T1000 (cell line): ENCODE data around the gene TSHZ2.

ENCODE experiments used
- DNase-seq: peaks from one replicate; lab custom pipeline; 2025; ENCODE audit warnings: mixed read lengths; lab: John Stamatoyannopoulos, UW

The TSHZ2 gene

DNA sequence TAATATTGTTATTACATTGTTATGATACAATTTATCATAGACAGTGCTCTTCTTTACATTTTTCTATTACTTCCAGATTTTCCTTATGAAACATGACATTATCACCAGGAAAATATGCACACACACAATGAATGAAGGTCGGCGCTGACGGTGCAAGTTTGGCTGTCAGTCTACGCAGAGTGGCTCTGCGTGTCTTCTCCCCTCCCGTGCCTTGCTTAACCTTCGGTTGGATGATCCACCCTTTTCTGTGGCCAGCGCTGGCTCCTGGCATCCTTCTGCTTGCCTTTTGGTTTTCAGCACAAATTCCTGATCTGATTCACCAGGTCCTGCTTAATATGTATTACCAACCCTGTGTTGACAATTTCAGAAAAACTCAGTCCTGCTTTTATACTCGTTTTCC, 157.4 kb downstream of the TSHZ2 start:
- DNase-seq: no peak

DNA sequence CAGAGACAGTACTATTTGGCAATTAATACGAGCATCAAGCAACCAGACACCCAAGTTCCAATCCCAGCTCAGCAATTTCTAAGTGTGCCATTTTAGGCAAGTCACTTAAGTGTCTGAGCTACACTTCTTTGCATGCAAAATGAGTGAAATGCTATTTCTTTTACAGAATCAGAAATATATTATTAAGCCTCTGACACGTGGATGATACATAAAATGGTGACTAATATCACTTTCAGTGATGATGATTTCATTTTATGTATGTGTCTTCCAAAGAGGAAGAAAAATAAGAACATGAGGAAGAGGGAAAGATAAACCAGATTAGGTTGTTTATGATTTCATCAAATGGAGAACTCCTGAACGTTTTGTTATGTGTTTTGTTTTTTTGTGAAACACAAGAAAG, 158.6 kb downstream of the TSHZ2 start:
- DNase-seq: no peak

DNA sequence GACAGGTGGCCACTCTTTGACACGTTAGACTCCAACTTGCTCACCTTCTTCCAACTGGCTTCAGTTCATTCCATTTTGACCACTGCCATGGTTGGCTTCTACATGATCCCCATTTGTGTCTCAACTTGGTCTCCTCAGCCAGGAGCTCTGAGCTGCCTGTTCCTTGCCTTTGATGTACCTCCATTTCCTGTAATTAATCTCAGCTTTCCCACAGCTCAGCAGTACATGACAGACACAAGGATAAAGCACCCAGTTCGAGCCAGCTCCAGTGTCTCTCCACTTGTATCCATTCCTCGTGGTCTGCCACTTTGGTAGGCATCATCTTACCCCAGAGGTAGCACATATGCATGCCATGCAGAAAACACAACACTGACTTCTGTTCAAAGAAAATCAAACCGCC, 161.0 kb downstream of the TSHZ2 start:
- no peak for DNase-seq

DNA sequence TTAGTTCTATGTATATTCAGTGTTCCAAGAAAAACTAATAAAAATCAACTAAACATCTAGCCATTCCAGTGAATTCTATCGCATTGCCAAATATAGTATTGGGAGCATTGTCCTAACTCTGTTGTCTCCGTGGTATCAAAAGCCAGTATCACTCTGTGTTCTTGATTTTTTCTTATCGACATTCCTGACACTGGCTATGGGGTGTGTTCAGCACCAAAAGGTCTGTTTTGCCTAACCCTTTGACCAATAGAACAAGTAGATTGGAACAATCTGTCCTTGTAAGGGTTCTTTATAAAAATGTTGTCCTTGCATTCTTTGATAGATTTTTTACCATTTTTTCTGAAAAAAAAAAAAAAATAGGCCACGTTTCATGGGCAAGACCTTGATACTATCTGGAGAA, 161.5 kb downstream of the TSHZ2 start:
- DNase-seq: no peak

DNA sequence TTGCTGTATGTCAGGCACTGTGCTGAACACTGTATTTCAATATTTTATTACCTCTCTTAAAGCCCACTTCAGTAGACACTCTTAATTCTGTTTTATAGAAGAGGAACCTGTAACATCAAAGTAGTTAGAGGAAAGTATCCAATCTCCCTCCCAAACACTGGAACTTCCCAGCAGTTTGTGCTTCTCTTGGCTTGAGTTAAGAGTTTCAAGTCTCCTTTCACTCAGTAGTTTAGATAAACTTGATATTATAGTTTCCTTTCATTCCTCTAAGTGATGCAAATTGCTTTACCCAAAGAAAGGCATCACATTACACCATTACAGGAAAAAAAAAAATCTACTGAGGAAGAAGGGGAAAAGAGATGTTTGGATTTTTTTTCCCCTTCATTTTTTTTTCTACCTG, 164.3 kb downstream of the TSHZ2 start:
- DNase-seq: no peak

DNA sequence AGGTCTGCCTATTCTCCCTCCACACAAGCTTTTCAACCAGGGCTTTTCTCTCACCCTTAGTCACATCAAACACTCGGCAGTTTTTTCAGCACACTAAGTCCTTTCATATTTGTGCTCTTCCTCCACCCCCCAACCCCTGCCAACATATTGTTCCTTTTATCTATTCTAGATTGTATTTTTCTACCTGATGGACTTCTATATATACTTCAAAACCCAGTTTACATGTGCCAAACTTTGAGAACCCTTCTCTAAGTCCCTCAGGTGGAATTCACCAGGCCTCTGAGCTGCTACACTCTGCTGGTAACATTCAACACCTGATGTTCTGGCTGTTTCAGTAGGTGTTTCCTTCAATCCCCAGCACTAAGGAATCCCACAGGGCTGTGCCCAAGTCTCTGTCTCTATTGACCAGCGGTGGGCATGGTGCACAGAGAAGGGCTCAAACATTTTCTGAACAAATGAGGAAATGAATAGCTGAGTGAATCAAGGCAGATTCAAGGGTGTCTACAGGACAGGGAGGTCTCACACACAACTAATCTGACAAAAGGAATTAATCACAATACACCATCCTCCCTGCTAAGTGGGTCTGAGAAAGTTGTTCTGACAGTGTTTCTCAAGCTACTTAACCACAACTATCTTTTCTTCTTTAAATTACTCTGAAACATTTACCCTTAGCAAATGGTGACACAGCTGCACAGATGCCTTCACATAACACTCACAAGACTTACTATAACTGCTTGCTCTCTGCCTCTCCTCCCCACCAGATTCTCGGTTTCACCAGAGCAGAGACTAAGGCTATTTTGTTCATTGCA, 166.5 kb downstream of the TSHZ2 start:
- no peak for DNase-seq

DNA sequence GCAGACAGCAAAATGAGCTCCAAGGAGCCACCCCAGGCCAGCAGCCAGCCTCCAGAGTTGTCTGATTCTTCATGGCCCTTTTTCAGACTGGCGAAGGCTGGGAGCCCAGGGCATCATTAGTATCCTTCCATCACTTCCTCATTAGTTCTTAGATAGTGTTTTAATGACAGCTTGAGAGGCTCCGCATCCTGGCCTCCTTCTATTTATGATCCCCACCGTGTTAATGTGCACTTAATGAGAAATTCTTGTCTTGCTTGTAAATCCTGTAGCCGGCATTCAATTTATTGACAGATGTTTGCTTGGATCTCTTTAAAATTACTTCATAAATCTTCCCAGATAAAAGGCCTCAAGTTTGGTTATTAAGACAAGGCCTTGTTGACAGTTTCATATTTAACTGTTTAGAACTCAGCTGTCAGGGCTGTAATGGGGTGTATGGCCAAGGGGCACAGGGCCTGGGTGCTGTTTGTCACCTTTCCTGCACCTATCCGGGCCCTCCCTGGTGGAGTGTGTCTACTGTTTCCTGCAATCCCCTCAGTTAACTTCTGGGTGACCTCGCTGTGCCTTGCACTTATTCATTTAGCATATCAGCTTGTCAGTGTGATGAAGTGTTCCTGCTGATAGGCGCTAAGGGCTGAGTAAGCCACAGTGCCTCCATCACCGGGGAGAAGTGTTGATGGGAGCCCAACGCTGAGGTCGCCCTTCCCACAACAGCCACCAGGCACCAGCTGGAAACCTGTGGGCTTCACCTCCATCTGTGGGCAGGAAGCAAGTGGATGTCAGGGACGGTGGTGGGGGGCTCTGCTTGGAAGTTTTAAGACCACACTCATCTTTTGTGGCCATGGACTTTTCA, 169.3 kb downstream of the TSHZ2 start:
- no peak for DNase-seq

DNA sequence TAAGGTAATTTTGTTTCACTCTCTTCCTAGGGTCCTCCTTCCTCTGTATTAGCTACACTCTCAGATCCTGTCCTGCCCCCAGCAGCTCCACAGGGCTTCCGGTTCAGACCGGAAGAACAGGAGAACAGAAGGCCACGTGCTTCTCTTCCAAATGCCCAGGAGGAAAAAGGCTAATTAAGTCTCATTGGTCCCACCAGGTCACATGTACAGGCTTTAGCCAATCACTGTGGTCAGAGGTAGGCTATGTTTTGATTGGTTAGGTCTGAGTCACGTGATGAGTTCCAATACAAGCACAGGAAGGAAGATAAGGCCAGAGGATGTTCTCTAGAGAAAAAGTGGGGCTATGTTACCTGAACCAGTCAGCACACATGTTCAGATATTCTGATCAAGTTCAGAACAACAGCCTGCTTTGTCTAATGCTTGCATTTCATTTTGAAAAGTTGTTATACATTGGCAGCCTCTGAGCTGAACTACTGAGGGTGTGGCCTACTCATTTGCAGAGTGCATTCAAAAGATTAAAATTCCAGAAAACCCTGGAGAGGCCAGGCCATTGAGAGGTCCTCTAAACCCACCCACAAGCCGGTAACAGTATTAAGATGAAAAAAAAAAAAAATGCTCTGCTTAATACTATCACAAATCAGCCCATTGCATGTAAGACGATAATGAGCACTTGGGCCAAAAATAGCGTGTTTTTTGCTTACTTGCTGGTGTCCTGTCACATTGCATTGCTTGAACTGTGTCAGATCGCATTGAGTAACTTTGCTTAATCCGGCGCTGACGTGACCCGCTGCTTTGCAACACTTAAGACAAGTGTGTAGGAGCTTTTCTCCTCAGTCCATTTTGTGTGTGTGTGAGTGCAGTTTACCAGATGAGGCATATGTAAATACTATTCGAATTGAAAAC, 170.3 kb downstream of the TSHZ2 start:
- no peak for DNase-seq

DNA sequence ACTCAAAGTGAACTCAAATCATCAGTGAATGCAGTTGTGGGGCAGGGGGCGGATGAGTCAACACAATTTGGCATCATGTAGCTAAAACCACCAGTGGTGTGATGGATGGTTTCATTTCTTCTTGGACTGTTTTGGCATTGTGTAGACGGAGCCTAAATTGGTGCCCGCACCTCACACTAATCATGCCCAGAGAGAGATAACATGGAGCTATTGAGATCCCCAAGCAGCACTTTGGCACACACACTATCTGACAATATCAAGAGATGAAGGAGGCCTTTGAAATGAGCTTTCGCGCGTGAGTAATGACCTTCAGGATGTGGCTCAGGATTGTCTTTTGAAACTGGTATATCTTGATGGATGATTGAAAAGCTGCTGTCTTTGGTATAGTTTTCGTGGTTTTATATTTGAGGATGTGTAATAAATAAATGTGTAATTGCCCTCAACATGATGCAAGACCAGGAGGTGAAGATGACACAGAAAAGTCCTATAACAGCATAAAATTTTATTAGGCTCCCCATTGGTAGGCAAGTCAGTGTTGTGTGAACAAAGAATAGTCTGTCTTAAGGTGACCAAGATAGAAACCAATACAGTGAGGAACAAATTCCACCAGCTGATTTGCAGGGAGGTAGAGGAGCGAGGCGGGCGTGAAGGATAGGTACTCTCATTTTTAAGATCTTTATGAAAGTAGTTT, 174.2 kb downstream of the TSHZ2 start:
- no peak for DNase-seq

DNA sequence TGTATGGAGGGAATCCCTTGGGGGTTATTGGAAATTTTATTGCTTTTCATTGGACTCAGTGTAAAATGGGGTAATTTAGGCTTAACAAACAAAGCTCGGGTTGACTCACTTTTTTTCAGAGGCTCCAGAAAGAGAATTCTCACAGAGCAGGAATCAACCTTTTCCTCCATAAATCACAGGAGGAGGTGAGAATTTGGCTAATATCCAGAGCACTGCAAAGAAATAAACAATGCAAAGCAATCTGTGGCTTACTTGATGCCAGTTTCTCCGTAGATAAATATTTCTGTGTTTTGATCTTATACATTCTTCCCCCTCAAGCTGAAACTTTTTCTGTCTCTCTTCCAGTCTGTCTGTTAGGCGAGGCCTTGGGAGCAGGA, 176.6 kb downstream of the TSHZ2 start:
- DNase-seq: no peak

DNA sequence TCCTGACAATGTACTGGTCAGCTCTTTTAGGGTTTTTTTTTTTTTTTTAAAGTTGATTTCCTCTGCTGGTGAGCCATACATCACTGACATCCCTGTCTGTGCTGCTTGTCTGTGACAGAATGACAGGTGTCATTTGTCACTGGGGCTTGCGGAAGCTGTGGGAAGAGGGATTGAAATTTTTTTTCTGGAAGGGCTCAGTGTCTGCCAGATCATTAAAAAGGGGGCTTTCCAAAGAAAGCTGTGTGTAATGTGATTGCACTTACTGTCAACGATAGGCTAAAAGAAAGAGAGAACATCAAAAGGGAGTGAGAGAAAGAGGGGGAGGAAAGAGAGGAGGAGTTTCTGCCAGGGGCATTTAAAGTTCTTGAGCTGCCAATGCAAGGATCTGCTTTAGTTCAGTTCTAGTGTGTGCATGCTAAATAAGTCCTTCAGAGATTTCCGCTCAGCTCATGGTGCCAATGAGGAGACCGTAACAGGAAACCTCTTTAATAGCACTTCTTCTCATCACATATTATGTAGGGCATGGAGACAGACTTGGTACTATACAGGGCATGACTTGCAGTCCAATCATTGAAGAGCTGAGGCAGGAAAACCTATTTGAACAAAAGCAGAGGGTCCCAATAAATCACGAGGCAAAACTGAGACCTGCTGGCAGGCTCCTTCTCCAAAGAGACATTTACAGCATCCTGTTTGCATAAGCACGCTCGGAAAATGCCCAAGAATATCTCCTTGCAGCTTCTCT, 177.2 kb downstream of the TSHZ2 start:
- no peak for DNase-seq

DNA sequence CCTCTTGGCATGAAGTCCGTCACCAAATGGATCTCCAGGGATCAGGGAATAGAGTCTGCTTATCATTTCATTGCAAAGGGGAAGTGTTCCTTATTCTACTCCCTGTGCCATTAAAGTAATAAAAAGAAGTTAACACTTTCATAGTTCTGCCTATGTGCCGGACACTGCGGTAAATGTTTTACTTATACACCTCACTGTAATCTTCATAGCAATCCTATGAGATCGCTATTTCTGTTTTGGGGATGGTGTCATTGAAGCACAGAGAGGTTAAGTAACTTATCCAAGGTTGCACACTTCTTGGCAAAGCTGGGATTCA, 177.7 kb downstream of the TSHZ2 start:
- DNase-seq: no peak

DNA sequence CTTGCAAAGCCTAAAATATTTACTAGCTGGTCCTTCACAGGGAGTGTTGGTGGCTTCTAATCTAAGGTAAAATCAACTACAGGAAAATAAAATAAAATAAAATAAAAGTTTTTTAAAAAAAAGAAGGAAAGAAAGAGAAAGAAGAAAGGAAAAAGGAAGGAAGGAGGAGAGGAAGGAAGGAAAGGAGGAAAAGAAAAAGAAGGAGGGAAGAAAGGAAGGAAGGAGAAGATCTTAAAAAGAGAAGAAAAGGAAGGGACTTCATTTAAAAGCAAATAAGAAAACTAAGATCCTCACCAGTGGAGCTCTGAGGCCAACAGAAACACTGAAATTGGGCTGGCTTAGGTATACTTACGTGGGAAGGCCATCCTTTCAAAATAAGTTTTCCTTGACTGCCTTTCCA, 178.4 kb downstream of the TSHZ2 start:
- DNase-seq: no peak

DNA sequence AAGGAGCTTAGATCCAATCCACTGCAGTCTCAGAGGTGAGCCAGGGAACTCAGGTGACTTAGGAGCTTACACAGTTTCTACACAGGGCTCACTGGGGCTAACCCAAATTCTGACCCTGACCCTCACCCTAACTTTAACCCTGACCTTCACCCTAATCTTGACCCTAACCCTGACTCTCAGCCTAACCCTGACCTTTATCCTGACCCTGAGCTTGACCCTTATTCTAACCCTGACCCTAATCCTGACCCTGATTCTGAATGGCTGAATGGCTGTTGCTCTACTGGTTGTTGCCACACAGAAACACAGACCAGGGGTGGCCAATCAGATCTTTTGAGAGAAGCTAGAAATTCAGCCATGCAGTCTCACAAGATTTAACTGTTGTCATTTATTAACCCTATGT, 180.1 kb downstream of the TSHZ2 start:
- DNase-seq: no peak

DNA sequence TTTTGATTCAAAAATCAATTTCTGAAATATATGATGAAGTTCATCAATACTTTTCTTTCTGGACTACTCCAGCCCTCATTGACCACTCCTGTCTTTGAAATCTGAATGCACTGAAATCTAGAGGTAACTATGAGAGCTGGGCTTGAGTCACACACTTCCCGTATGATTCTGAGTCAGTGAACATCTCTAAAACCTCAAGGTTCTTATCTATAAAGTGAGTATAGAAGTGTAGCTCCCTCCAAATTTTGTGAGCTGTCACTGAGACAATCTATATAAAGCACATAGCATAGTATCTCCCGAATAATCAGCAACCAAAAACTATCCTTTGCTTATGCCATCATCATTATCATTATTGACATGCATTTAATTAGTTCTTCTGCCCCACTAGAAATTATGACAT, 182.4 kb downstream of the TSHZ2 start:
- no peak for DNase-seq

DNA sequence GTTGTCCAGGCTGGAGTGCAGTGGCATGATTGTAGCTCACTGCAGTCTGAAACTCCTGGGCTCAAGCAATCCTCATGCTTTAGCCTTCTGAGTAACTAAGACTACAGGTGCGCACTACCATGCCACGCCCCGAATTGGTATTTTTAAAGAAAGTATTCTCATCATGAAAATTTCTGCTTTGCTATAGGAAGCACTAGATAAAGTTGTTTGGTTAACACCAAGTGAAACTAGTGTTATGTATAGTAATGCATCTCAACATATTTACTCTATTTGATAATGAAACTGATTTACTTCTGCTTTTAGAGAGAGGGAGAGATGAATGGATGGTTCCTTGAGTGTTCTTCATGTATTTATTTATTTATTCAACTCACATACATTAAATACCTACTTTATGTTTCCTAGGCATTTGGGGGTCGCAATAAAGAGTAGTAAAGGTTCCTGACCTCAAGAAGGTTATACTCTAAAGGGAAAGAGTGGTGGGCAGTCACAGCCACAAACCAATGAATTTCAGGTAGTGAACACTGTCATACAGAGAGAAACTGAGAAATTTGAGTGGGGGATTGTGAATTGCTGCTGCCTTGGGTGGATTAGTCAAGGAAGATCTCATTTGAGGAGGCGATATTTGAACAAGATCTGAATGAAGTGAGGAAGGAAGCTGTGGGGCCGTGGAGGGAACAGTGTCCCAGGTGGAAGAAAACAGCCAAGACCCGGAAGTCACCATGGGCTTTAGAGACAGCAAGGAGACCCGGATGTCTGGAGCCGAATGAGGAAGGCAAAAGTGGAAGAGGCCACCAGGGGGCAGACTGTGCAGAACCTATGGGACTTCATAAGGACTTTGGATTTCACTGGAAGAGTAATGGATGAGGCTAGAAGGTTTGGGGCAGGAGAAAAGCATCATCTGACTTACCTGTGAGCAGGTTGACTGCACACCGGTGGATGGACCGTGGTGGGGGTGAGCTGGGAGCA, 185.6 kb downstream of the TSHZ2 start:
- DNase-seq: no peak

DNA sequence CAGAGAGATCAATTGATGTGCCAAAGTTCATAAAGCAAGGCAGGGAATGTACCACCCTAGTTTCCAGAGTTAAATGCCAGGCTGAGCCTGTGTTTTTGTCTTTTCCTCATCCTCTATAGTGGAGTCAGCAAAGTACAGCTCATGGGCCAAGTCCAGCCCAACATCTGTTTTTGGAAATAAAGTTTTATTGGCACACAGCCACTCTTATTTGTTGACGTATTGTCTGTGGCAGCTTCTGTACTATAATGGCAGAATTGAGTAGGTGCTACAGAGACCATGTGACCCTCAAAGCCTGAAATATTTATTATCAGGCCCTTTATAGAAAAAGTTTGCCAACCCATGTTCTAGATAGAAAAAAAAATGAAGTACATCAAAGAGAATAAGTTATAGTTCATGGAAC, 187.0 kb downstream of the TSHZ2 start:
- DNase-seq: no peak

DNA sequence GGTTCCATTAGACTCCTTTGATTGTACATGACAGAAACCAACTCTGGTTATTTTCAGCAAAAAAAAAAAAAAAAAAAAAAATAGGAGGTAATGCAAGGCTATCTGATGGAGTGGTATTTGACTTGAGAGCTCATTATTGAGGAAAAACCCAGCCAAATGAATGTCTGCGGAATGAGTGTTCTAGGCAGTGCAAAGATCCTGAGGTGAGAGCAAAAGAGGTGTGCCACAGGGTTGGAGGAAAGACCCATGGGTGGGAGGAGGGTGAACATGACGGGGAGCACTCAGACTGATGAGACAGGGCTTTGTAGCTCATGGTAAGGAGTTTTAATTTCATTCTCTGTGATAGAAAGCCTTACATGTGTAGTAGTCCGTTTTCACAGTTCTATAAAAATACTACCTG, 188.9 kb downstream of the TSHZ2 start:
- DNase-seq: no peak

DNA sequence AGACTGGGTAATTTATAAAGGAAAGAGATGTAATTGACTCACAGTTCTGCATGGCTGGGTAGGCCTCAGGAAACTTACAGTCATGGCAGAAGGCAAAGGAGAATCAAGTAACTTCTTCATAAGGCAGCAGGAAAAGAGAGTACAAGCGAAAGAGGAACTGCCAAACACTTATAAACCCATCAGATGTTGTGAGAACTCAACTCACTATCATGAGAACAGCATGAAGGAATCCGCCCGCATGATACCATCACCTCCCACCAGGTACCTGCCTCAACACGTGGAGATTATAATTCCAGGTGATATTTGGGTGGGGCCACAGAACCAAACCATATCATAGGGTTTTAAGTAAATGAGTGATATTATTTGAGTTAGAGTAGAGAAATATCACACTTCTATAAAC, 189.3 kb downstream of the TSHZ2 start:
- no peak for DNase-seq

DNA sequence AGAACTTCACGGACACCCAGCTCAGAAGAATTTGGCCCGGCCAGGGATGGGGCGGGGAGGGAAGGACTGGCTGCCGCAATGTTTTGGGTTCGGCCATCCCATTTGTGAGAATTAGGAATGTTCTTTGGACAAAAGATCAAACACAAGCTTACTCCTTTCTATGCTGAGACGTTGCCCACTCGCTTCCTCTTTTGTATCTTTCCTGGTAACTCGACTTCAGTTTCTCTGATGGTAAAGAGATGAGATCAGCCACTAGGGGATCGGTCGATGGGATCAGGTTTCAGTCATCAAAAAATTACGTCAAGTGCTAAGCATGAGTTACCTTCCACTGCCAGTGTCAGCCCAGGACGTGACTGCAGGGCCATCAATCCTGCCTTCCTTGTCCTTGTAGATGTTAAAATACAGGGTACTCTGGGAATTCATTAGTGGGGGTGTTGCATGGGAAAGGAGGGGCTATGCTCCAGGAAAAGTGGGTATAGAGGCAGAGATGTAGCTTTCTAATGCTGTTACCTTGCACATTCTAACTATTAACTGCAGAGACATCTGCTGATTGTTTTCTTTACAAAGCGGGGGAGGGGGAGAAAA, 190.2 kb downstream of the TSHZ2 start:
- peak; percentile 56 for DNase-seq
